Breast epithelium (tissue), 3 donors: ENCODE results near the gene RFX8.
"Not testable (repeated sequence)": the region's sequence is repeated elsewhere in the genome, so short reads cannot be mapped to it uniquely, and the experiment has no call there.

Source experiments
- POLR2A ChIP-seq: fragments of 450-650 bp; IDR thresholded peaks from one replicate; pipeline ENCODE4 v1.6.1; 2016; ENCODE audit warnings: antibody characterized with exemption, mild to moderate bottlenecking, moderate library complexity
- TF ChIP-seq, protein P1 (sequence below), 3 donors: fragments of 450-650 bp; IDR thresholded peaks; one replicate each; pipeline ENCODE4 v1.5.1; 2016 to 2017; ENCODE audit warnings: antibody characterized with exemption in 3 of 3, mild to moderate bottlenecking in 3 of 3, moderate library complexity in 3 of 3

DNA sequence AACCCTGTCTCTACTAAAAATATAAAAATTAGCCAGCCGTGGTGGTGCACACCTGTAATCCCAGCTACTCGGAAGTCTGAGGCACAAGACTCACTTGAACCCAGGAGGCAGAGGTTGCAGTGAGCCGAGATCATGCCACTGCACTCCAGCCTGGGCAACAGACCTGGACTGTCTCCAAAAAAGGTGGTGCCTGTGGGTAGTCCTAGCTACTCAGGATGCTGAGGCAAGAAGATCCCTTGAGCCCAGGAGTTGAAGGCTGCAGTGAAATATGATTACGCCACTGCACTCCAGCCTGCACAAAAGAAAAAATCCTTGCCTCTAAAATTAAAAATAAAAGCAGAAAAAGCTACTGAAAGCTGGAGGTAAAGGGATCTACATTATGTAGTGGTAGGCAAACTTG lies 122.3 kb downstream of the RFX8 start:
- not testable (repeated sequence) for TF ChIP-seq POLR2A
- TF ChIP-seq, protein P1, sequence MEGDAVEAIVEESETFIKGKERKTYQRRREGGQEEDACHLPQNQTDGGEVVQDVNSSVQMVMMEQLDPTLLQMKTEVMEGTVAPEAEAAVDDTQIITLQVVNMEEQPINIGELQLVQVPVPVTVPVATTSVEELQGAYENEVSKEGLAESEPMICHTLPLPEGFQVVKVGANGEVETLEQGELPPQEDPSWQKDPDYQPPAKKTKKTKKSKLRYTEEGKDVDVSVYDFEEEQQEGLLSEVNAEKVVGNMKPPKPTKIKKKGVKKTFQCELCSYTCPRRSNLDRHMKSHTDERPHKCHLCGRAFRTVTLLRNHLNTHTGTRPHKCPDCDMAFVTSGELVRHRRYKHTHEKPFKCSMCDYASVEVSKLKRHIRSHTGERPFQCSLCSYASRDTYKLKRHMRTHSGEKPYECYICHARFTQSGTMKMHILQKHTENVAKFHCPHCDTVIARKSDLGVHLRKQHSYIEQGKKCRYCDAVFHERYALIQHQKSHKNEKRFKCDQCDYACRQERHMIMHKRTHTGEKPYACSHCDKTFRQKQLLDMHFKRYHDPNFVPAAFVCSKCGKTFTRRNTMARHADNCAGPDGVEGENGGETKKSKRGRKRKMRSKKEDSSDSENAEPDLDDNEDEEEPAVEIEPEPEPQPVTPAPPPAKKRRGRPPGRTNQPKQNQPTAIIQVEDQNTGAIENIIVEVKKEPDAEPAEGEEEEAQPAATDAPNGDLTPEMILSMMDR (IDR thresholded peaks at IDR 0.05) = not testable (repeated sequence)
